NT2/D1 (cell line): Measurements from ENCODE around the gene OVOL3.

Experiments used
- DNase-seq: peaks from one replicate; pipeline ENCODE4 v3.0.0-alpha.2; 2011; ENCODE audit warnings: low read depth, low spot score
- H3K27me3 ChIP-seq: 2 replicates; pipeline ENCODE4 v1.6.0; 2011; ENCODE audit warnings: mild to moderate bottlenecking; ENCODE audit not compliant: insufficient read length, insufficient read depth
- H3K36me3 ChIP-seq: 2 replicates; pipeline ENCODE4 v1.6.1; 2011; ENCODE audit warnings: mild to moderate bottlenecking, low read length, mixed read lengths; ENCODE audit not compliant: insufficient read depth, insufficient read length
- H3K4me1 ChIP-seq: 2 replicates; pipeline ENCODE4 v1.5.1; 2011; ENCODE audit not compliant: insufficient read depth, insufficient read length
- H3K4me3 ChIP-seq: 2 replicates; pipeline ENCODE4 v1.5.1; 2011; ENCODE audit warnings: low read depth; ENCODE audit not compliant: insufficient read length
- H3K9ac ChIP-seq: 2 replicates; pipeline ENCODE4 v1.6.0; 2011; ENCODE audit warnings: low read depth; ENCODE audit not compliant: insufficient read length
- H3K9me3 ChIP-seq: 2 replicates; pipeline ENCODE4 v1.5.1; 2011; ENCODE audit warnings: mild to moderate bottlenecking, low read length; ENCODE audit not compliant: insufficient read depth
- SUZ12 ChIP-seq: IDR thresholded peaks from 2 replicates; pipeline ENCODE4 v1.6.1; 2011; ENCODE audit not compliant: insufficient read length, insufficient read depth; ENCODE audit errors: extremely low read depth
- YY1 ChIP-seq: IDR thresholded peaks from 2 replicates; pipeline ENCODE4 v1.6.1; 2011; ENCODE audit not compliant: insufficient read length, insufficient read depth
- ZNF274 ChIP-seq: IDR thresholded peaks from 2 replicates; pipeline ENCODE4 v1.6.1; 2011; ENCODE audit warnings: mild to moderate bottlenecking, low read depth, low read length

The OVOL3 gene

DNA sequence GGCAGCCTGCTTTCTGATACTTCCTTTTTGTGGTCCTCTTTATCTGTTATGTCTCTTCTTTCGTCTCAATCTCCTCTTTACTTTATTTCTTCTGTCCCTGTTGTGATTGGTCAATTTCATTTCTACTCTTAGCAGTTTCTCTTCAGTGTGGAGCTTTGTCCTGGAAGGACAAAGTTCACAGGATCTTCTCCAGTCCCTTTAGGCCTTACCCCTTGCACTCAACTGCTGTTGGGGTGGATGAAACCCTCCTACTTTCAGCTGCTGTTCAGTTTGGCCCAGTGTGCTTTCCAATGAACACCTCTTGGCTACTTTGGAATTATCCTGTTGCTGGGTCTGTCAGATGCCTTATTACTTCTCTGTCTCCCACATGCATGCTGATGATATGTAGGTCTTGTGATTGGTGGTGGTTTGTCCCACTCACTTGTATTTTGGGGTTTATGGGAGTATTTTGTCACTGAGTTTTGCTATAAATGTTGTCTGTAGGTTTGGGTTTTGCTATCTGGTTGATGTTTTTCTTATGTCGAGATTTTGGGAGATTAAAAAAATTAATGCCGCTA lies 31.5 kb upstream of the OVOL3 start:
- Histone ChIP-seq H3K27me3 (no peaks in the 10 kb centered on the region), H3K36me3 (peaks cover 61% of the 10 kb centered on the region), H3K9ac (no peak overlapping the region), H3K4me3 (no peak overlapping the region), H3K9me3 (no peaks in the 10 kb centered on the region), H3K4me1 (no peaks in the 10 kb centered on the region)
- TF ChIP-seq ZNF274, result no peak
- TF ChIP-seq SUZ12, result no peak
- no peak for TF ChIP-seq YY1
- no peak for DNase-seq

DNA sequence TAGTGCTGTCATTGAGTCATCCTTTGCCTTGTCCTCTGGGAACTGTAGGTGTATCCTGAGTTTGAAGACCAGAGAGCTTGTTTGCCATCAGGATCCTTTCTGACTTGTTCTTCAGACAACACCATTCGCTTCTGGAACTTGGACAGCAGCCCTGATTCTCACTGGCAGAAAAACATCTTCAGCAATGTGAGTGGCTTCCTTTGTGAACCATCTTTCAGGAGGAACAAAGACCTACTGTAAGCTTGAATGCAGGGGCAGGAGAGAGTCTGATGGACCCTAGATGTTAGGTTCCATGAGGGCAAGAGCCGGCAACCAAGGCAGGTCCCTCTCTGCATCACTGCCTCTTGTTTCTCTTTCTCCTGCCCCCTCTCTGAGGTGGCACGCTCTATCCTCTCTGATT lies 29.6 kb upstream of the OVOL3 start:
- Histone ChIP-seq H3K9ac (no peak overlapping the region), H3K4me3 (no peak overlapping the region), H3K36me3 (peaks cover 62% of the 10 kb centered on the region), H3K9me3 (no peaks in the 10 kb centered on the region), H3K27me3 (no peaks in the 10 kb centered on the region), H3K4me1 (no peaks in the 10 kb centered on the region)
- no peak for DNase-seq
- no peak for TF ChIP-seq SUZ12
- TF ChIP-seq ZNF274, result no peak
- TF ChIP-seq YY1, result no peak

GRCh38 chr19:36081894-36082293 lies 29.0 kb upstream of the OVOL3 start:
- Histone ChIP-seq H3K9ac (no peak overlapping the region), H3K36me3 (peaks cover 63% of the 10 kb centered on the region), H3K4me1 (no peaks in the 10 kb centered on the region), H3K27me3 (no peaks in the 10 kb centered on the region), H3K4me3 (no peak overlapping the region), H3K9me3 (no peaks in the 10 kb centered on the region)
- TF ChIP-seq YY1 (no peak), ZNF274 (no peak), SUZ12 (no peak)
- no peak for DNase-seq

DNA sequence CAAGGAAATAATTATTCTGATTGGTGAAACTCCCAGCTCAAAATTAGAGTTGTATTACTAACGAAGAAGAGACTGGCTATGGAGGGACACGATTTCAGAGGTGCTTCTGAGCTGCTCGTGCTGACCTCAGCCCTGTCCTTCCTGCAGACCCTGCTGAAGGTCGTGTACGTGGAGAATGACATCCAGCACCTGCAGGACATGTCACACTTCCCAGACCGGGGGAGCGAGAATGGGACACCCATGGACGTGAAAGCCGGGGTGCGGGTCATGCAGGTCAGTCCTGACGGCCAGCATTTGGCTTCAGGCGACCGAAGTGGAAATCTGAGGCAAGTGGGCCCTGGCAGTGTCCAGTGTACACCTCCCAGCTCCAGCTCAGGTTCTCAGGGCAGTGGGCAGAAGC lies 28.0 kb upstream of the OVOL3 start:
- Histone ChIP-seq H3K27me3 (no peaks in the 10 kb centered on the region), H3K36me3 (peaks cover 60% of the 10 kb centered on the region), H3K9me3 (no peaks in the 10 kb centered on the region), H3K4me3 (no peak overlapping the region), H3K4me1 (no peaks in the 10 kb centered on the region), H3K9ac (no peak overlapping the region)
- TF ChIP-seq YY1 (no peak), ZNF274 (no peak), SUZ12 (no peak)
- DNase-seq, result no peak

GRCh38 chr19:36084231-36085009 lies 26.5 kb upstream of the OVOL3 start:
- DNase-seq, result no peak
- H3K27me3 ChIP-seq, result no peaks in the 10 kb centered on the region
- H3K4me1 ChIP-seq, result no peaks in the 10 kb centered on the region
- peaks cover 72% of the 10 kb centered on the region for H3K36me3 ChIP-seq
- TF ChIP-seq ZNF274, result no peak
- TF ChIP-seq YY1, result no peak
- no peak for TF ChIP-seq SUZ12
- no peaks in the 10 kb centered on the region for H3K9me3 ChIP-seq
- no peak overlapping the region for H3K9ac ChIP-seq
- no peak overlapping the region for H3K4me3 ChIP-seq

DNA sequence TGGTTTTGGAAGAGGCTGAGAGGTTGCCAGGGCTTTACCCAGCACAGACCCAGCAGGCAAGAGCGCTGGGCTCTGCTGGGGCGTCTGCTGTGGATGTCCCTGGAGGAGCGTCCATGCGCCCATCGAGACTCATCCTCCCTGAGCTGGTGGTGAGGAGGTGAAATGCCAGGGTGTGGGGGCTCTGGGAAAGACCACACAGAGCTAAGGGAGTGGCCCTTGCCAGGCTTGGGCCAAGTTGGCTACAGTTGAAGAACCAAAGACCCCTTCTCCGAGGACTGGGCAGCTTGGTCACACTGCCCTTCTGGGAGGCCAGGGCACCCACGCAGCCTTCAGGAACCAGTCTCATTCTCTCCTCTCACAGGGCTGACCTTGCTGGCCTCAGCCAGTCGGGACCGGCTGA lies 24.6 kb upstream of the OVOL3 start:
- Histone ChIP-seq H3K4me3 (no peak overlapping the region), H3K36me3 (peaks cover 79% of the 10 kb centered on the region), H3K4me1 (no peaks in the 10 kb centered on the region), H3K9ac (no peak overlapping the region), H3K9me3 (no peaks in the 10 kb centered on the region), H3K27me3 (no peaks in the 10 kb centered on the region)
- no peak for DNase-seq
- TF ChIP-seq ZNF274, result no peak
- TF ChIP-seq SUZ12, result no peak
- TF ChIP-seq YY1, result no peak

DNA sequence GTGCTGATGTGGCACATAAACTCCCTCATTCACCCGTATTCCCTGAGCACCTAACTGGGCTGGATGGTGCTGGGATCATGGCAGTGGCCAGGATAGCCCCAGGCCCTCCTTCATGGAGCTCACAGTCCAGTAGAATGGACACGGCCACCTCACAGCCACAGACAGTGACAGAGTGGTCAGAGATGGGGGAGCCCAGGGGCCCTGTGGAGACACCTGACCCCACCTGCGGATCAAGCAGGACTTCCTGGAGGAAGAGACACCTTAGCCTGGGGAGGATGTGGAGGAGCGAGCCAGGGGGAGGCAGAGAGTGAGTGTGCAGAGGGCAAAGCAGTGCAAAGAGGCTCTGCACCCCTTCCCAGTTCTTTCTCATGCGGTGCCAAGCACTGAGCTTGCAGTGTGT lies 21.1 kb upstream of the OVOL3 start:
- H3K9ac ChIP-seq, result no peak overlapping the region
- no peak for DNase-seq
- no peaks in the 10 kb centered on the region for H3K4me1 ChIP-seq
- TF ChIP-seq ZNF274 (no peak), YY1 (no peak), SUZ12 (no peak)
- no peak overlapping the region for H3K4me3 ChIP-seq
- H3K36me3 ChIP-seq, result peaks cover 68% of the 10 kb centered on the region
- no peaks in the 10 kb centered on the region for H3K9me3 ChIP-seq
- H3K27me3 ChIP-seq, result no peaks in the 10 kb centered on the region
